ENCODE results near the gene ARHGEF10L. TPM values are rescaled to one million over a fixed set of nuclear protein-coding genes. Genes with fewer than 3 reads are reported as not detected.

Gene ARHGEF10L
- total RNA-seq, 1 experiment from 2014 or later = 3.3 TPM

DNA sequence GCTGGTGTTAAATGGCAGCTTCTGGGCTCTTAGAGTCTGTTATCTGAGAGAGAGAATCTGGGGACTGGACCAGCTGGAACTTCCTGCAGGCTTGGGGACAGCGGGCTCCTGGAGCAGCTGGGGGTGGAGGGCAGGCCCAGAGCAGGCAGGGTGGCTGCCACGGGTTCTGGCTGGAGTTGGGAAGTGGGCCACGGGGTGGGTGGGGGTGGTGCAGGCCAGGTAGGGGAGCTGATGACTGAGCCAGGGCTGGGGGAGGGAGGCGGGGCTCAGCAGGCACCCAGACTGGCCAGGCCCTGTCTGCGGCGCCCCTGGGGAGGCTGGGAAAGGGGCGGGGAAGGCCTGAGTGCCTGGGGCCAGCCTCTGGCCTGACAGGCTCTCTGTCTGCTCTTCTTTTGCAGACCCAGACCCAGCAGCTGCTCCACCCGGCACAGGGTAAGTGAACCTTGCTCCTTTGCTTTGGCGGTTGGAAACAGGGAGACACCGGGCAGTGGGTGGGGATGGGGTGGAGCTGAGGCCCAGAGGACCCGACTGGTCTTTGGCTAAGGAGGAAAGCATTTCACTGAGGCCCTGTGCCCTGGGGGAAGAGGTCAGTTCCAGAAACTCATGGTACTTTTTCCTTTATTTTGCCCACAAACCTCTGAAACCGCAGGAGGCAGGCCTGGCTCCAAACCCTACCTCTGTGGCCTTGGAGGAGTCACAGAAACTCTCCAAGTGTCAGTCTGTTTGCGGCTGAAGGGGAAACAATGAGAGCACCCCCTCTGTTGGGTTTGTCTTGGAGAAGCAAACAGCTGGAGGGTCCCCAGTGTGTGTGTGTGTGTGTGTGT is 48.8 kb downstream of the ARHGEF10L start:
- Histone ChIP-seq H3K9me3 (ENCODE audit: low read depth, low read length, poor library complexity, severe bottlenecking) (no peaks in the 10 kb centered on the region), H3K4me1 (ENCODE audit: insufficient read depth, low read length, poor library complexity, severe bottlenecking) (no peaks in the 10 kb centered on the region), H3K4me3 (ENCODE audit: low read depth, low read length, poor library complexity, severe bottlenecking) (no peak overlapping the region), H3K27me3 (replicated peaks; ENCODE audit: insufficient read depth, low read depth, low read length, poor library complexity) (no peaks in the 10 kb centered on the region), H3K27ac (ENCODE audit: low read depth, low read length, poor library complexity, severe bottlenecking) (no peak overlapping the region), H3K36me3 (ENCODE audit: insufficient read depth, low read length, poor library complexity, severe bottlenecking) (no peaks in the 10 kb centered on the region)
- no peak for TF ChIP-seq EZH2 (IDR thresholded peaks at IDR 0.05; ENCODE audit: borderline replicate concordance, low read depth, low read length, poor library complexity, severe bottlenecking)
- TF ChIP-seq, protein P1, sequence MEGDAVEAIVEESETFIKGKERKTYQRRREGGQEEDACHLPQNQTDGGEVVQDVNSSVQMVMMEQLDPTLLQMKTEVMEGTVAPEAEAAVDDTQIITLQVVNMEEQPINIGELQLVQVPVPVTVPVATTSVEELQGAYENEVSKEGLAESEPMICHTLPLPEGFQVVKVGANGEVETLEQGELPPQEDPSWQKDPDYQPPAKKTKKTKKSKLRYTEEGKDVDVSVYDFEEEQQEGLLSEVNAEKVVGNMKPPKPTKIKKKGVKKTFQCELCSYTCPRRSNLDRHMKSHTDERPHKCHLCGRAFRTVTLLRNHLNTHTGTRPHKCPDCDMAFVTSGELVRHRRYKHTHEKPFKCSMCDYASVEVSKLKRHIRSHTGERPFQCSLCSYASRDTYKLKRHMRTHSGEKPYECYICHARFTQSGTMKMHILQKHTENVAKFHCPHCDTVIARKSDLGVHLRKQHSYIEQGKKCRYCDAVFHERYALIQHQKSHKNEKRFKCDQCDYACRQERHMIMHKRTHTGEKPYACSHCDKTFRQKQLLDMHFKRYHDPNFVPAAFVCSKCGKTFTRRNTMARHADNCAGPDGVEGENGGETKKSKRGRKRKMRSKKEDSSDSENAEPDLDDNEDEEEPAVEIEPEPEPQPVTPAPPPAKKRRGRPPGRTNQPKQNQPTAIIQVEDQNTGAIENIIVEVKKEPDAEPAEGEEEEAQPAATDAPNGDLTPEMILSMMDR (conservative IDR thresholded peaks at IDR 0.05; ENCODE audit: low read depth, low read length) = no peak
- POLR2A ChIA-PET (ENCODE audit: low non-redundant PET) = interaction anchor here (0.6 kb wide), 1 partner anchor 56 kb away, joined by 3 read pairs; no protein-coding TSS in a partner anchor
- CTCF ChIA-PET = no interaction called here
- DNase-seq (ENCODE audit: low spot score) = no peak
- BruUV-seq (replicated peaks) = no TSS peak
- intact Hi-C loops (cut with micrococcal nuclease; ENCODE audit: unreplicated experiment) = no loop called here

DNA sequence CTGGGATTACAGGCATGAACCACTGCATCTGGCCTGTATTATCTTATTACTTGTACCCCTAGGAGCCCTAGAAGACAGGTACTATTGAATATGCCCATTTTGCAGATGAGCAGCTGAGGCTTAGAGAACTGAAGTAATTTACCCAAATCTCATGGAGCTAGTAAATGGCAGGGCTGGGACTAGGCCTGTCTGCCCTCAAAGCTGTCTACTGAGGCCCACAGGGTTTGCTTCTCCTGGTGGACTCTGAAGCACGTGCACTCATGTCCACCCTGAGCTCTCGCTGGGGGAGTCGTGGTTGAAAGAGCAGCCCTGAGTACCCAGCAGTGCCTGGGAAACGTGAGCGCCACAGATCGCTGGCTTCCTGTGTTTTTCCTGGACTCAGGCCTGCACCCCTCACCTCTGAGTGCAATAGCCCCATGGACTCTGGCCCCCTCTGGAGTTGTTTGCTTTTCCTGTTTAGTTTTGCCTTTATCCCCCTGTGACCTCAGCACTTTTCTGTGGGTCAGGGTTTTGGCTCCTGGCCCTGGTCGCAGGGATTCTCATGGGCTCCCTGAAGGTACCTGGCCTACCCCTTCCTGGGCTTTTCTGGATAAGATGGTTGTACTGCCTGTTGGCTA is 52.4 kb downstream of the ARHGEF10L start:
- Histone ChIP-seq H3K27me3 (replicated peaks; ENCODE audit: insufficient read depth, low read depth, low read length, poor library complexity) (no peaks in the 10 kb centered on the region), H3K4me1 (ENCODE audit: insufficient read depth, low read length, poor library complexity, severe bottlenecking) (no peaks in the 10 kb centered on the region), H3K4me3 (ENCODE audit: low read depth, low read length, poor library complexity, severe bottlenecking) (no peak overlapping the region), H3K27ac (ENCODE audit: low read depth, low read length, poor library complexity, severe bottlenecking) (no peak overlapping the region), H3K9me3 (ENCODE audit: low read depth, low read length, poor library complexity, severe bottlenecking) (no peaks in the 10 kb centered on the region), H3K36me3 (ENCODE audit: insufficient read depth, low read length, poor library complexity, severe bottlenecking) (no peaks in the 10 kb centered on the region)
- CTCF ChIA-PET = no interaction called here
- BruUV-seq (replicated peaks) = no TSS peak
- no peak for TF ChIP-seq EZH2 (IDR thresholded peaks at IDR 0.05; ENCODE audit: borderline replicate concordance, low read depth, low read length, poor library complexity, severe bottlenecking)
- TF ChIP-seq, protein P1 (conservative IDR thresholded peaks at IDR 0.05; ENCODE audit: low read depth, low read length) = no peak
- POLR2A ChIA-PET (ENCODE audit: low non-redundant PET) = interaction anchor here (0.7 kb wide), 1 partner anchor 207 kb away, joined by 6 read pairs; no protein-coding TSS in a partner anchor
- intact Hi-C loops (cut with micrococcal nuclease; ENCODE audit: unreplicated experiment) = no loop called here
- DNase-seq (ENCODE audit: low spot score) = no peak

DNA sequence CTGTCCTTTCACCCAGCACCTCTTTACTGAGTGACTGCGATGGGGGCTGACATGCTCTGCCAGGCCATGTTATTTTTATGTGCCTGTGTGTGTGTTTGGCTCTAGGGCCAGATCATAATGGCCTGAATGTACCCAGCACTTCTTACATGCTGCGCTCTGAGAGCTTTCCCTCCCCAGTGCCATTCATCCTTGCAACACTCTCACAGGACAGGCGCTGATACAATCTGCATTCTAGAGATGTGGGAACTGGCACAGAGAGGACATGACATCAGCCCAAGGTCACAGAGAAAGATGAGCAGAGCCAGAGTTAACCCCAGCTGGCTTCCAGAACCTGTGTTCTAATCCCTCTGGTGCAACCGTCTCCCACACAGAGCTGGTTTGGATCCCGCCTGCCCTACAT is 54.5 kb downstream of the ARHGEF10L start:
- TF ChIP-seq, protein P1 (conservative IDR thresholded peaks at IDR 0.05; ENCODE audit: low read depth, low read length) = no peak
- intact Hi-C loops (cut with micrococcal nuclease; ENCODE audit: unreplicated experiment) = no loop called here
- ChIA-PET POLR2A (ENCODE audit: low non-redundant PET) (no interaction called here), CTCF (no interaction called here)
- DNase-seq (ENCODE audit: low spot score) = no peak
- H3K27me3 ChIP-seq (replicated peaks; ENCODE audit: insufficient read depth, low read depth, low read length, poor library complexity) = no peaks in the 10 kb centered on the region
- H3K27ac ChIP-seq (ENCODE audit: low read depth, low read length, poor library complexity, severe bottlenecking) = no peak overlapping the region
- no peaks in the 10 kb centered on the region for H3K4me1 ChIP-seq (ENCODE audit: insufficient read depth, low read length, poor library complexity, severe bottlenecking)
- no peaks in the 10 kb centered on the region for H3K36me3 ChIP-seq (ENCODE audit: insufficient read depth, low read length, poor library complexity, severe bottlenecking)
- H3K4me3 ChIP-seq (ENCODE audit: low read depth, low read length, poor library complexity, severe bottlenecking) = no peak overlapping the region
- BruUV-seq (replicated peaks) = no TSS peak
- no peaks in the 10 kb centered on the region for H3K9me3 ChIP-seq (ENCODE audit: low read depth, low read length, poor library complexity, severe bottlenecking)
